Cerebellar nuclear complex (tissue), 1 donor: Measurements from ENCODE around the gene TREML1.
"Not testable (repeated sequence)": the region's sequence is repeated elsewhere in the genome, so short reads cannot be mapped to it uniquely, and the experiment has no call there.

ENCODE experiments used
- DNase-seq, 2 experiments: peaks; one replicate each; lab custom pipeline; 2025; lab: John Stamatoyannopoulos, UW

TREML1 gene

GRCh38 chr6:41153992-41154625 lies at the start of gene TREML1:
TREML1 (minus strand) TSS chr6:41154347; CDS start chr6:41154288, 59 bp downstream.
- DNase-seq, result no peak

- no peak for DNase-seq
Observed at GRCh38 chr6:41201764-41202173, 47.6 kb upstream of the TREML1 start.

GRCh38 chr6:41200901-41201763 lies 47.0 kb upstream of the TREML1 start, which contains the start of gene TREML2:
TREML2 (minus strand) TSS chr6:41201149; CDS start chr6:41201008, 141 bp downstream.
- DNase-seq, result no peak

- no peak for DNase-seq
Observed at GRCh38 chr6:41200296-41200900, 46.3 kb upstream of the TREML1 start.

- no peak for DNase-seq
Observed at GRCh38 chr6:41199552-41200246, 45.6 kb upstream of the TREML1 start.

GRCh38 chr6:41197234-41197633 lies 43.1 kb upstream of the TREML1 start:
- DNase-seq, result no peak

- DNase-seq, result no peak
Observed at GRCh38 chr6:41194386-41194785, 40.2 kb upstream of the TREML1 start.

GRCh38 chr6:41193884-41194283 lies 39.7 kb upstream of the TREML1 start:
- DNase-seq, result no peak

- DNase-seq, result no peak
Observed at GRCh38 chr6:41193171-41193734, 39.1 kb upstream of the TREML1 start.

GRCh38 chr6:41191569-41191968 lies 37.4 kb upstream of the TREML1 start:
- DNase-seq, result no peak

- DNase-seq, result no peak
Observed at GRCh38 chr6:41190791-41191190, 36.6 kb upstream of the TREML1 start.

- no peak for DNase-seq
Observed at GRCh38 chr6:41189967-41190366, 35.8 kb upstream of the TREML1 start.

GRCh38 chr6:41189046-41189445 lies 34.9 kb upstream of the TREML1 start:
- DNase-seq, result not testable (repeated sequence)

- no peak for DNase-seq
Observed at GRCh38 chr6:41187924-41188886, 34.1 kb upstream of the TREML1 start.

GRCh38 chr6:41186031-41186562 lies 31.9 kb upstream of the TREML1 start:
- DNase-seq, result no peak

- DNase-seq, result no peak
Observed at GRCh38 chr6:41184761-41185160, 30.6 kb upstream of the TREML1 start.

GRCh38 chr6:41182069-41183034 lies 28.2 kb upstream of the TREML1 start:
- no peak for DNase-seq

GRCh38 chr6:41181566-41181965 lies 27.4 kb upstream of the TREML1 start:
- DNase-seq, result no peak

- no peak for DNase-seq
Observed at GRCh38 chr6:41179163-41179562, 25.0 kb upstream of the TREML1 start.
